ENCODE results near the gene PNMA1. TPM values are rescaled to one million over a fixed set of nuclear protein-coding genes. Genes with fewer than 3 reads are reported as not detected.

Gene PNMA1
- 32.7 TPM for total RNA-seq (ENCODE audit: unreplicated experiment)
- long read RNA-seq, transcript PNMA1-201 (1 exons, 2,590 nt): major isoform, 7 of 7 reads
- long read RNA-seq, partial matches to known transcripts: 0 of 7 reads
- long read RNA-seq, other reads (novel, unspliced or antisense): 0 of 7 reads

GRCh38 chr14:73713803-73714655, at the start of gene PNMA1:
Gene PNMA1, minus strand, starts transcription at chr14:73714384. Its CDS starts 745 bp downstream, at chr14:73713639.
- DNase-seq (ENCODE audit: low spot score): peak; percentile 87
- H3K27ac Mint-ChIP-seq (ENCODE audit: unreplicated experiment): peak within 1 kb of the TSS; percentile 68
- H3K9me3 Mint-ChIP-seq (ENCODE audit: unreplicated experiment): no peaks in the 10 kb centered on the region
- H3K4me3 Mint-ChIP-seq (ENCODE audit: unreplicated experiment): peak within 1 kb of the TSS; percentile 98
- peaks cover 19% of the 10 kb centered on the region for H3K27me3 Mint-ChIP-seq (ENCODE audit: unreplicated experiment)
- no peak for TF ChIP-seq CTCF (IDR thresholded peaks at IDR 0.05; ENCODE audit: unreplicated experiment)
- peaks cover 25% of the 10 kb centered on the region for H3K4me1 Mint-ChIP-seq (ENCODE audit: unreplicated experiment)
- peaks cover 18% of the 10 kb centered on the region for H3K36me3 Mint-ChIP-seq (ENCODE audit: low read depth, unreplicated experiment)

- peaks cover 7% of the 10 kb centered on the region for H3K36me3 Mint-ChIP-seq (ENCODE audit: low read depth, unreplicated experiment)
- no peaks in the 10 kb centered on the region for H3K9me3 Mint-ChIP-seq (ENCODE audit: unreplicated experiment)
- no peak overlapping the region for H3K27ac Mint-ChIP-seq (ENCODE audit: unreplicated experiment)
Measured at GRCh38 chr14:73763396-73763795, 49.2 kb upstream of the PNMA1 start.

GRCh38 chr14:73762375-73762822, 48.2 kb upstream of the PNMA1 start:
- no peak for DNase-seq (ENCODE audit: low spot score)
- Mint-ChIP-seq H3K27me3 (ENCODE audit: unreplicated experiment) (peaks cover 19% of the 10 kb centered on the region), H3K27ac (ENCODE audit: unreplicated experiment) (no peak overlapping the region), H3K4me3 (ENCODE audit: unreplicated experiment) (no peak overlapping the region), H3K4me1 (ENCODE audit: unreplicated experiment) (peaks cover 39% of the 10 kb centered on the region), H3K36me3 (ENCODE audit: low read depth, unreplicated experiment) (peaks cover 12% of the 10 kb centered on the region), H3K9me3 (ENCODE audit: unreplicated experiment) (no peaks in the 10 kb centered on the region)
- no peak for TF ChIP-seq CTCF (IDR thresholded peaks at IDR 0.05; ENCODE audit: unreplicated experiment)

More at GRCh38 chr14:73763396-73763795, 49.2 kb upstream of the PNMA1 start:
- peaks cover 13% of the 10 kb centered on the region for H3K27me3 Mint-ChIP-seq (ENCODE audit: unreplicated experiment)
- TF ChIP-seq CTCF (IDR thresholded peaks at IDR 0.05; ENCODE audit: unreplicated experiment): no peak
- DNase-seq (ENCODE audit: low spot score): no peak
- H3K4me3 Mint-ChIP-seq (ENCODE audit: unreplicated experiment): peak overlapping the region; percentile 12
- peaks cover 31% of the 10 kb centered on the region for H3K4me1 Mint-ChIP-seq (ENCODE audit: unreplicated experiment)

- H3K36me3 Mint-ChIP-seq (ENCODE audit: low read depth, unreplicated experiment): peaks cover 13% of the 10 kb centered on the region
- TF ChIP-seq CTCF (IDR thresholded peaks at IDR 0.05; ENCODE audit: unreplicated experiment): no peak
- H3K4me3 Mint-ChIP-seq (ENCODE audit: unreplicated experiment): no peak overlapping the region
- no peak for DNase-seq (ENCODE audit: low spot score)
- peaks cover 20% of the 10 kb centered on the region for H3K27me3 Mint-ChIP-seq (ENCODE audit: unreplicated experiment)
- no peaks in the 10 kb centered on the region for H3K9me3 Mint-ChIP-seq (ENCODE audit: unreplicated experiment)
- no peak overlapping the region for H3K27ac Mint-ChIP-seq (ENCODE audit: unreplicated experiment)
- H3K4me1 Mint-ChIP-seq (ENCODE audit: unreplicated experiment): peaks cover 43% of the 10 kb centered on the region
Measured at GRCh38 chr14:73761618-73762355, 47.6 kb upstream of the PNMA1 start.
